ENCODE measurements around the gene MMD2.

The MMD2 gene

DNA sequence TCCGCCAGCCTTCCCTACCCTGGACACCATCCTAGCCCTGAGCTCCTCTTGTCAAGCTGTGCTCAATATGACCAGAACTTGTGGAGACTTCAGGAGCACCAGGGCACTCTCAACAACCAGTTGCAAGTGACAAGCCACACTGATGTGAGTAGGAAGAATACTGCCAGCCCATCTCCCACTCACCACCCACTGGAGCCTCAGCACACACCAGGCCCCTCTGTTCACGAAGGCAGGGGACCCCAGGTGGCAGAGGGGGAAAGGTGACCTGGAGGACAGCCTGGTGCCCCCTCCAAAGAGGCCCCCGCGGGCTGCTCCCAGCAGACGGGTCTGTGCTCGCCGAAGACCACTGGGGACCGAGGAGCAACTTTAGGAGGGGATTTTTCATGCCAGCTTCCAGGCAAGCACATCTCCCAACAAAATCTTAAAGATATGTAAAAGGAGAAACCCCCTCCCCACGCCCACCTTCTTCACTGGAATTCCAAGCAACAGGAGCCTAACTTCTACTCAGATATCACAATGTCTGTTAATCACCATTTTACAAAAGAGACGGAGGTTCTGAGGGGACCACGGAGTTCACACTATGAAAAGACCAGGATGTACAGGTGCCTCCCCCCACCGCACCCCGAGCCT is 1.0 kb downstream of the MMD2 start:
- no peak for DNase-seq

DNA sequence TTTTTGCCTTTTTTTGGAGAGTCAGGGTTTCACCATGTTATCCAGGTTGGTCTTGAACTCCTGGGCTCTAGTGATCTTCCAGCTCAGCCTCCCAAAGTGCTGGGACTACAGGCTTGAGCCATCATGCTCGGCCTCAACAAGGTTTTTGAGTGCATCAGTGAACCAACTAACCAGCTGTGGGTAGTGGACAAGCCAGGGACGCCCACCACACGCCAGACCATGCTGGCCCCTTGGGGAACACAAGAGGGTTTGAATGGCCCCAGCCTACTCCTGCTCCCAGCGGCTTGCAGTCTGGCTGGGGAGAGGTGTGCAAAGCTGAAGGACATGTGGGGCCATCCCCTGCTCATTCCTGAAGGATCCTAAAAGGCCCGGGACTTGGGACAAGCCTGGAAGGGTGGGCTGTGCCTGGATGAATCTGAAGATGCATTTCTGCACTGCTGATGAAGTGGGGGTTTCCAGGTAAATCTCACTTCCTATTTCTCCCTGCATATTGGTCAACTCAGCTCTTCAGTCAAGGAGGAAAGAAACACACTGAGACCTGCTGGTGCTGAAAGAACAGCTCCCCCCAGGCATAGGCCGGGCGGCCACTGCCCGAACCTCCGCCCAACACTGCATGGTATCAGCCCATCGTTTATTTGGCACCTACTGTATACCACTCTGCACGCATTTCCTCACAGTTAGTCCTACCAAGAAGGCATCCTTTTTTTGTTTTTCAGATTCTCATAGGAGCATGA is 6.9 kb downstream of the MMD2 start:
- peak; percentile 39 for DNase-seq

GRCh38 chr7:4951304-4951703 is 7.7 kb downstream of the MMD2 start:
- no peak for DNase-seq

DNA sequence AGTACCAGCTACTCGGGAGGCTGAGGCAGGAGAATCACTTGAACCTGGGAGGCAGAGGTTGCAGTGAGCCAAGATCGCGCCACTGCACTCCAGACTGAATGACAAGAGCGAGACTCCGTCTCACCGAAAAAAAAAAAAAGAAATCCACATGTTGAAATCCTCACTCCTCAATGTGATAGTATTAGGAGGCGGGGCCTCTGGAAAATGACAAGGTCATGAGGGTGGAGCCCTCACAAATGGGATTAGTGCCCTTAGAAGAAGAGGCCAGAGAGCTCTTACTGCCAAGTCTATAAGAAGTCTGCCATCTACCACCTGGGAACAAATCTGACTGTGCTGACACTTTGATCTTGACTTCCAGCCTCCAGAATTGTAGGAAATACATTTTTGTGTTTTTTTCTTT is 10.6 kb downstream of the MMD2 start:
- no peak for DNase-seq

GRCh38 chr7:4945949-4946348 is 13.0 kb downstream of the MMD2 start:
- DNase-seq, result no peak

- no peak for DNase-seq
These were observed 14.0 kb downstream of the MMD2 start for GRCh38 chr7:4944939-4945338.

- DNase-seq, result no peak
These were observed 15.7 kb downstream of the MMD2 start for GRCh38 chr7:4943297-4943696.

DNA sequence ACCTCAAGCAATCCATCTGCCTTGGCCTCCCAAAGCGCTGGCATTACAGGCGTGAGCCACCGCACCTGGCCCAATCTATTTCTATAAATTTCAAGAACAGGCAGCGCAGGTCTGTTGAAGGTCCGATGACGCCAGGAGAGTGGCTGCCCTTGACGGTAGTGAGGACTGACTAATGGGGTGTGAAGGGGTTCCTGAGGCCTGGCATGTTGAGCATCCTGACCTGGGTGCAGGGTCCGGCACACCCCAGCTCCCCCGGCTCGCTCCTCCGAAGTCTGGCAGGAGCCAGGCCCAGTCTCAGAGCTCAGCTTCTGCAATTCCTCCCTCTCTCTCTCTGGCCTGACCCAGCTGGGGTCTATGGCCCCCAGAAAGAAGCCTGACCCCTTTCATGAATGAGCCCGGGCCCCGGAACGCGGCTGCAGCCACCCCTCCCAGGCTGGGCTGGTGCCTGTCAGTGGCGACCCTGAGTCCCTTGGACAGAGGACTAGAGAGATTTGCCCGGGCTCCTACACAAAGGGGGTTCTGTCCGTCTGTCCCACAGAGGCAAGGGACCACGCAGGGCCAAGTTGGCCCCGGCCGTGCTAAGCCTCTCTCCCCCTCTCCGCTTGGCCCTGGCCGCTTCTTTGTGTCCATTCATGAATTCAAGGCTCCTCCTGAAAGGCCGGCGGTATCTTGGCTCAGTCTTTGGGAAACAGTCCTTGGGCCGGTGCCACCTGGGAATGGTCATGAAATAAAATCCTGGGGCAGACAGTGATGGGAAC is 18.8 kb downstream of the MMD2 start:
- DNase-seq, result no peak

GRCh38 chr7:4937411-4937810 is 21.6 kb downstream of the MMD2 start:
- DNase-seq, result no peak

GRCh38 chr7:4934419-4935025 is 24.5 kb downstream of the MMD2 start:
- no peak for DNase-seq

- DNase-seq, result no peak
These were observed 27.0 kb downstream of the MMD2 start for GRCh38 chr7:4931943-4932342.

- no peak for DNase-seq
These were observed 30.0 kb downstream of the MMD2 start for GRCh38 chr7:4929005-4929404.

GRCh38 chr7:4928445-4928844 is 30.5 kb downstream of the MMD2 start:
- no peak for DNase-seq

DNA sequence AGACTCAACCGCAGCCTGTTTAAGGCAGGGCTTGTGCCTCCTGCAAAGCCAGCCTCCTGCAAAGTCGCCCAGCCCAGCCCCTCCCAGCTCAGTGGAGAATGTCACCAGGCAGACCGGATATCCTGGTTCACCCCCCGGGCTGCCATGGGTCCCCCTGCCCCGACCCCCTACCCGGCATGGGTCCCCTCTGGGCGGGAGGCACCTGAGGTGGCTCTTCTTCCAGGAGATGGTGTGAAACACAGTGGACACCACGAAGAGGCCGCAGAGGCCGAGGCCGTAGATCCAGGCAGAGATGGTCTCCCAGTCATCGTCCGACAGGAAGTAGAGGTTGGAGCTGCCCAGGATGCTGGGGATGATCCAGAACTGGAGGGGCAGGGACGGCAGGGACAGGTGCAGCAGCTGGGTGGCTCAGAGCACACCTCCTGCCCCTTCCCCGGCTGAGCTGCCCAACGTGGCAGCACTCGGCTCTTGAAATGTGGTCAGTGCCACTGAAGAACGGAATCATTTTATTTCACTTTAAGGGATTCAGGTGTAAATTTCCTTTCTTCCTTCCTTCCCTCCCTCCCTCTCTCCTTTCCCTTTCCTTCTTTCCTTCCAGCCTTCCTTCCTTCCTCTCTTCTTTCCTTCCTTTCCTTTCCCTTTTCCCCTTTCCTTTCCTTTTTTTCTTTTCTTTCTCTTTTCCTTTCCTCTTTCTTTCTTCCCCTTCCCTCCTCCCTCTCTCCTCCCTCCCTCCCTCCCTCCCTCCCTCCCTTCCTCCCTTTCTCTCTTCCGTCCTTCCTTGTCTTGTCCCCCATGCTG is 38.8 kb downstream of the MMD2 start:
- DNase-seq, result no peak

- no peak for DNase-seq
These were observed 42.9 kb downstream of the MMD2 start for GRCh38 chr7:4916113-4916512.

- DNase-seq, result no peak
These were observed 47.7 kb downstream of the MMD2 start for GRCh38 chr7:4911111-4911828.

DNA sequence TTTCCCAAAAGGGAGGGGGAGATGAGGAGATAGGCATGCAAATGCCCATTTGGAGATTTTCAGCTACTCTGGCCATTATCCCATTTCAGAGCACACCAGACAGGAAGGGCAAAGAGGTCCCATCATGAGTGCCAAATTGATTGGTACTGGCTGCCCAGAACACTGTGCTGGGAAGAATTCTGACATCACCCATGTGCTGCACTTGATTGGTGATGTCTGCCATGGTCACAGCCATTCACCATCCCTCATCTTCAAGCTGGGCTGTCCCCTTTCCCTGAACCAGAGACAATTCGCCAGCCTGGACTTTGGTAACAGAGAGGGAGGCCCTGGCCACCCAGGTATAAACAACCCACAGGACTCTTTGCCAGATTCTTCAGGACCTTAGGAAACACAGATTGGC is 52.3 kb downstream of the MMD2 start:
- no peak for DNase-seq

DNA sequence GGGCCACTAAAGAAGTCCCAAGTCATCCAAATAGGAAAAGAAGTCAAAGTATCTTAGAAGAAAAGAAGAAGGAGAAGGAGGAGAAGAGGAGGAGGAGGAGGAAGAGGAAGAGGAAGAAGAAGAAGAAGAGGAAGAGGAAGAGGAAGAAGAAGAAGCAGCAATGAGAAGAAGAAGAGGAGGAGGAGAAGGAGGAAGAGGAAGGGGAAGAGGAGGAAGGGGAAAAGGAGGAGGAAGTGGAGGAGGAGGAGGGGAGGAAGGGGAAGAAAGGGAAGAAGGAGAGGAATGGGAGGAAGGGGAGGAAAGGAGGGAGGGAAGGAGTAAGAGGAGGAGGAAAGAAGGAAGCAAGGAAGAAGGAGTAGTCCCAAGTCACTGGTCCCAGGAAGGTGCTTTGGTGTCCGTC is 53.8 kb downstream of the MMD2 start:
- no peak for DNase-seq

GRCh38 chr7:4904346-4904745 is 54.6 kb downstream of the MMD2 start:
- no peak for DNase-seq

- DNase-seq, result no peak
These were observed 63.2 kb downstream of the MMD2 start for GRCh38 chr7:4895766-4896165.

DNA sequence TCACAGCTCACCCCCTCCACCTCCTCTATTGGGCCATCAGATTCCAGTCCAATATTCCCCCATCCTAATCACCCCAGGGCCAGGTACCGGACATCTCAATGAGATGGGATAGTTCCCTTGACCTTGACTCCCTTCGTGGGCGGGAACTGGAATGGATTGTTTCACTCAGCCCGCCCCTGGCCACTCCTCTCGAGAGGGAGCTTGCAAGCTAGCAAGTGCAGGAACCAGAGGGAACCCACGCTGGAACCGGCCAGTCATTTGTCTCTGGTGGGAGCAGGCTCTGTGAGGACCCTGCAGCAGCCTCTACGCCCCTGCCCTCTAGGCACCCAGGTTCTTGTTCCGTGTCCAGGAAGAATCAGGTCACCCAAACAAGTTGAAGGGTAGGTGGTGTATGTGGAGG is 64.5 kb downstream of the MMD2 start:
- DNase-seq, result no peak

GRCh38 chr7:4893929-4894475 is 65.0 kb downstream of the MMD2 start:
- no peak for DNase-seq

All from MV-4-11 (cell line).